Loucy (cell line): ENCODE results near the gene FAM241B.

Experiments
- H2AFZ ChIP-seq: fragments of 200-600 bp; sonication (generic); 2 replicates; pipeline ENCODE4 v1.6.0; 2016; ENCODE audit warnings: antibody characterized with exemption, mild to moderate bottlenecking, low read length, moderate library complexity
- H3F3A ChIP-seq: fragments of 200-600 bp; 2 replicates; pipeline ENCODE4 v1.6.0; 2016; ENCODE audit warnings: antibody characterized with exemption, low read depth, mild to moderate bottlenecking
- H3K27me3 ChIP-seq: fragments of 200-600 bp; sonication (generic); 2 replicates; pipeline ENCODE4 v1.6.1; 2014; ENCODE audit warnings: low read length, mild to moderate bottlenecking; ENCODE audit not compliant: insufficient read depth, poor library complexity, severe bottlenecking
- H3K36me3 ChIP-seq: fragments of 200-600 bp; sonication (generic); 2 replicates; pipeline ENCODE4 v1.6.1; 2016; ENCODE audit warnings: low read length; ENCODE audit not compliant: insufficient read depth
- H3K4me1 ChIP-seq: fragments of 200-600 bp; sonication (generic); 2 replicates; pipeline ENCODE4 v1.5.1; 2014; ENCODE audit warnings: low read length, mild to moderate bottlenecking; ENCODE audit not compliant: insufficient read depth, poor library complexity, severe bottlenecking
- H3K4me2 ChIP-seq: fragments of 200-600 bp; sonication (generic); 2 replicates; pipeline ENCODE4 v1.6.0; 2014; ENCODE audit warnings: antibody characterized with exemption, low read length, low read depth, mild to moderate bottlenecking; ENCODE audit not compliant: poor library complexity, severe bottlenecking
- H3K4me3 ChIP-seq: fragments of 200-600 bp; sonication (generic); 2 replicates; pipeline ENCODE4 v1.5.1; 2014; ENCODE audit warnings: low read length, mild to moderate bottlenecking, mixed read lengths; ENCODE audit not compliant: poor library complexity, severe bottlenecking
- H3K79me2 ChIP-seq: fragments of 200-600 bp; sonication (generic); 2 replicates; pipeline ENCODE4 v1.6.1; 2014; ENCODE audit warnings: low read length; ENCODE audit not compliant: insufficient read depth
- H3K9ac ChIP-seq: fragments of 200-600 bp; sonication (generic); 2 replicates; pipeline ENCODE4 v1.6.0; 2014; ENCODE audit warnings: mild to moderate bottlenecking, low read depth, low read length, moderate library complexity; ENCODE audit not compliant: poor library complexity, severe bottlenecking
- H3K9me2 ChIP-seq: fragments of 200-600 bp; sonication (generic); replicated peaks from 2 replicates; pipeline ENCODE4 v1.6.1; 2016; ENCODE audit warnings: low read depth, low read length, mixed read lengths
- H3K9me3 ChIP-seq: fragments of 200-600 bp; sonication (generic); 2 replicates; pipeline ENCODE4 v1.6.1; 2014; ENCODE audit warnings: mild to moderate bottlenecking, antibody characterized with exemption, low read length, low read depth; ENCODE audit not compliant: insufficient read depth
- H4K20me1 ChIP-seq: fragments of 200-600 bp; sonication (generic); 2 replicates; pipeline ENCODE4 v1.6.0; 2014; ENCODE audit warnings: antibody characterized with exemption, low read length, mild to moderate bottlenecking; ENCODE audit not compliant: insufficient read depth, poor library complexity, severe bottlenecking
- CTCF ChIP-seq: fragments of 200-600 bp; sonication (generic); conservative IDR thresholded peaks from 2 replicates; pipeline ENCODE4 v1.5.1; 2014; ENCODE audit warnings: mild to moderate bottlenecking, antibody characterized with exemption, low read length
- EZH2phosphoT487 ChIP-seq: fragments of 200-600 bp; IDR thresholded peaks from 2 replicates; pipeline ENCODE4 v1.6.1; 2018; ENCODE audit warnings: antibody characterized with exemption, mild to moderate bottlenecking, moderate library complexity, borderline replicate concordance

FAM241B gene

GRCh38 chr10:69634759-69635425, 4.8 kb downstream of the FAM241B start:
- Histone ChIP-seq H2AFZ (no peak overlapping the region), H3K4me2 (no peak overlapping the region), H3K36me3 (no peaks in the 10 kb centered on the region), H4K20me1 (no peaks in the 10 kb centered on the region), H3K9me2 (no peaks in the 10 kb centered on the region), H3K9ac (no peak overlapping the region), H3K4me3 (no peak overlapping the region), H3F3A (no peaks in the 10 kb centered on the region), H3K4me1 (peaks cover 2% of the 10 kb centered on the region), H3K79me2 (no peaks in the 10 kb centered on the region), H3K9me3 (no peaks in the 10 kb centered on the region), H3K27me3 (no peaks in the 10 kb centered on the region)
- TF ChIP-seq EZH2phosphoT487 (no peak), CTCF (no peak)

- H3F3A ChIP-seq = no peaks in the 10 kb centered on the region
- H3K36me3 ChIP-seq = no peaks in the 10 kb centered on the region
- no peak overlapping the region for H3K4me2 ChIP-seq
- H4K20me1 ChIP-seq = no peaks in the 10 kb centered on the region
- H3K4me3 ChIP-seq = no peak overlapping the region
- no peaks in the 10 kb centered on the region for H3K9me2 ChIP-seq
- no peak overlapping the region for H2AFZ ChIP-seq
- peaks cover 2% of the 10 kb centered on the region for H3K4me1 ChIP-seq
- no peak overlapping the region for H3K9ac ChIP-seq
- H3K27me3 ChIP-seq = no peaks in the 10 kb centered on the region
- no peaks in the 10 kb centered on the region for H3K9me3 ChIP-seq
- H3K79me2 ChIP-seq = no peaks in the 10 kb centered on the region
- TF ChIP-seq EZH2phosphoT487 (no peak), CTCF (no peak)
These were observed 5.6 kb downstream of the FAM241B start for GRCh38 chr10:69635428-69636272.

GRCh38 chr10:69636273-69636575, 6.2 kb downstream of the FAM241B start:
- no peaks in the 10 kb centered on the region for H3K27me3 ChIP-seq
- no peaks in the 10 kb centered on the region for H3K9me3 ChIP-seq
- H3K4me2 ChIP-seq = no peak overlapping the region
- no peaks in the 10 kb centered on the region for H4K20me1 ChIP-seq
- peaks cover 2% of the 10 kb centered on the region for H3K4me1 ChIP-seq
- H3K9ac ChIP-seq = no peak overlapping the region
- no peaks in the 10 kb centered on the region for H3K9me2 ChIP-seq
- H2AFZ ChIP-seq = no peak overlapping the region
- TF ChIP-seq EZH2phosphoT487 (no peak), CTCF (no peak)
- H3K79me2 ChIP-seq = no peaks in the 10 kb centered on the region
- no peaks in the 10 kb centered on the region for H3F3A ChIP-seq
- no peaks in the 10 kb centered on the region for H3K36me3 ChIP-seq
- H3K4me3 ChIP-seq = no peak overlapping the region
